Posterior cingulate gyrus (tissue), 11 donors: ENCODE measurements around the gene TMEM203.
"Not testable (repeated sequence)": the region's sequence is repeated elsewhere in the genome, so short reads cannot be mapped to it uniquely, and the experiment has no call there.

Source experiments
- DNase-seq, 10 donors: peaks; one replicate each; pipeline versions ENCODE4 v3.0.0 to v3.0.0-alpha.2; 2020 to 2021; ENCODE audit warnings: mixed read lengths in 3 of 10
- intact Hi-C: fragments of 100-400 bp; cut with DNase I; formaldehyde crosslinking; loops from one replicate; pipeline ENCODE4 v1.15.1; 2023

Gene TMEM203, protein sequence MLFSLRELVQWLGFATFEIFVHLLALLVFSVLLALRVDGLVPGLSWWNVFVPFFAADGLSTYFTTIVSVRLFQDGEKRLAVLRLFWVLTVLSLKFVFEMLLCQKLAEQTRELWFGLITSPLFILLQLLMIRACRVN

DNA sequence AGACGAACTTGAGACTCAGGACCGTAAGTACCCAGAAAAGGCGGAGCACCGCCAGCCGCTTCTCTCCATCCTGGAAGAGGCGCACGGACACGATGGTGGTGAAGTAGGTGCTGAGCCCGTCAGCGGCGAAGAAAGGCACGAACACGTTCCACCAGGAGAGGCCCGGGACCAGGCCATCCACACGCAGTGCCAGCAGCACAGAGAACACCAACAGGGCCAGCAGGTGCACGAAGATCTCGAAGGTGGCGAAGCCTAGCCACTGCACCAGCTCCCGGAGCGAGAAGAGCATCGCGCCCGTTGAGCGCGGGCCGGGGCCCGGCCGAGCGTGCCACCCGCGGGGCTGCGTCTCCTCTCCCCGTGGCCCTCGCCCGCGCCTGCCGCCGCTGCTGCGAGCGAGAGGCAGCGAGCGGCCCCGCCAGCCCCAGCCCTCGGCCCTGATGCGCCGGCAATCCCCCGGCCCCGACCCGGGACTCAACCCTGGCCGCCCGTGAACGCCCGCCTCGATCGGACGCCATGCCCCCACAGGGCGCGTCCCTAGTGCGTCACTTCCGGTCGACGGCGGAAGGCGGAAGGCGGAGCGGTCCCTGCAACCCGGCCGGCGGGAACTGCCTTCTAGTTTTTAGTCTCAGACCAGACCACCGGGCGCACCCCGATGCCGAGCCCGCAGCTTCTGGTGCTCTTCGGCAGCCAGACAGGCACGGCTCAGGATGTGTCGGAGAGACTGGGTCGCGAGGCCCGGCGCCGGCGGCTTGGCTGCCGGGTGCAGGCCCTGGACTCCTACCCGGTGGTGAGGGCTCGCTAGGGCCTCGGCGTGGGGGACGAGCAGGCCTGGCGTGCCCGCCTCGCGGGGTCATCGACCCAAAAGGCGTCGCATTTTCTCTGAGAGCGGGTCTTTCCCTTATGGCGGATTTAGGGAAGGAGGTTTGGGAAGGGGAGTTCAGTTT, at the start of gene TMEM203, which contains the start of gene NDOR1:
TSS of gene TMEM203 (minus strand) at position 523 of the 944 bp plus-strand sequence. CDS start at position 289, 234 bp downstream.
TSS of gene NDOR1 (plus strand) at position 575 of the 944 bp plus-strand sequence. CDS start at position 653, 78 bp downstream.
- intact Hi-C loops, result loop anchor here (1.0 kb wide), 1 partner anchor 17 kb away; the partner anchor contains the start of genes ANAPC2 and SSNA1
- peak; percentile 94 to 99 (median 98) for DNase-seq

DNA sequence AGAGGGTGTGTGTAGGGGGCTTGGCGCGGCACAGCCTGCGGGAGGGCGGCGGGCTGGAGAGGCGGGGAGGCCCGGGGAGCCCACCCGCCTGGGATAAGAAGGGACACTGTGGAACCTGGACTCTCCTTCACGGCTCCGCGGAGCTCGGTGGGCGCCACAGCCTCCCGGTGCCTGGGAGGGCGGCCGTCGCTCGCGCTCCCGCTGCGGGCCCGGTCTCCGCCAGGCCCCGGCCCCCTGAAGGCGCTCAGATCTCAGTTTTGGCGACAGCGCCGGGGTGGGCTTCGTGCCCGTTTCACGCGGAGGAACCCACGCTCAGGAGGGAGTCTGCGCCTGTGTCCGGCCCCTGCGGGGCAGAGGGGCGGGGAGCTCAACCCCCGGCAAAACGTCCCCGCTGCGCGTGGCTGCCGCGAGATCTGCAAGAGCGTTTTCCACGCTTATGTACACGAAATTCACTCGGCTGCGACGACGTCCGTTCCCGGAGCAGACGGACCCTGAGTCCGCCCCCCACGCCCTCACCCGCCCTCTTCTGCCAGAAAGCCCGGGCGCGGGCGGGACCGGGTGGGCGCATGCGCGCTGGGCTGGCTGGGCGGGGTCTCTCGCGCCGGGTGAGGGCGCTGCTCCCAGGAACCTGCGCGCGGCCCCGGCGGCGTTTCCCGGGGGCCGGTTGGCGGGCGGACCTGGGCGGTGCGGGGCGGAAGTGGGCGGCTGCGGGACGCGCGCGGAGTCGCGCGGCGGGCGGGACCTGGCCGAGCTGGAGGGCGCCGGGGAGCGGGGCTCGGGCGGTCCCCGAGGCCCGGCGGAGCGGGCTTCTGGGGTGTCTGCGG, 49.4 kb upstream of the TMEM203 start, which contains the start of gene NELFB:
TSS of gene NELFB (plus strand) at position 704 of the 824 bp plus-strand sequence.
- peak; percentile 90 to 99 (median 93) for DNase-seq
- intact Hi-C loops, result loop anchor here (1.0 kb wide), 1 partner anchor 14 kb away; the partner anchor contains the start of gene TUBB4B

DNA sequence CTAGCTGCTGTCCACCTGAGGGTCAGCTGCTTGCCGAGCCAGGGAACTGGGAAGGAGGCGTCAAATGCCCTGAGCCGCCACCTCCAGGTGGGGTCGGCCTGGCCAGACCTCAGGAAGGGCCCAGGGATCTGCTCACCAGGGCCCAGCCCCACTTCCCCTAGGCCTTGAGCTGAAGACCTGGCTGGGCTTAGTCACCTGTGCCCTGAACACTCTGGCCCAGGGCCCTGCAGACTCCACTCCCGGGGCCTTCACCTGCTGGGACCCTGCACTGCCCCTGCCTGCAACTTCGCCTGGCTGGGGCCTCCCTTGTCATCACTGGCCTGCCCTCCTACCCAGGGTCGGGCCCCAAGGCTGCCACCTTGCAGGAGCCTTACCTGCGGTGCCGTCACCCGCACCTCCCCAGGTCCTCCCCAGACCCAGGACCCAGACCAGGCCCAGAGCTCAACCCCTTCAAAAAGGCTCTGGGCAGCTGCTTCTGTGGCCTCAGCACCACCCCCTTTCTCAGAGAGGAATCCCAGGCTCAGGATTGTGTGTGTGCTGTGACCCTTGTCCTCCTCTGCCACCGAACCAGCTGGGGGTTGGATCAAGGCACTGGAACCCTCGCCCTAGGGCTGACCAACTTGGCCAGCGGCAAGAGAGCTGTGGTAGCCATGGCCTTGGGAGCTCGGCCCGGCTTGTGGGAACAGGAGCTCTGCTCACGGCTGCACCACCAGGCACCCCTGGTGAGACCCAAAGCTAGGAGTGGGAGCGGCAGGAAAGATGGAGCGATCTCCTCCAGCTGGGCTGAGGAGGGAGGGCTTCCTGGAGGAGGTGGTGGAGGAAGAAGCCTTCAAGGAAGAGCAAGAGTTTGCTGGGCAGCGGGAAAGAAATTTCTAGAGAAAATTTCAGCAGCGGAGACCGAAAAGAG, 48.5 kb upstream of the TMEM203 start:
- intact Hi-C loops, result no loop called here
- peak in 1 of 10 donors; percentile 84 for DNase-seq

DNA sequence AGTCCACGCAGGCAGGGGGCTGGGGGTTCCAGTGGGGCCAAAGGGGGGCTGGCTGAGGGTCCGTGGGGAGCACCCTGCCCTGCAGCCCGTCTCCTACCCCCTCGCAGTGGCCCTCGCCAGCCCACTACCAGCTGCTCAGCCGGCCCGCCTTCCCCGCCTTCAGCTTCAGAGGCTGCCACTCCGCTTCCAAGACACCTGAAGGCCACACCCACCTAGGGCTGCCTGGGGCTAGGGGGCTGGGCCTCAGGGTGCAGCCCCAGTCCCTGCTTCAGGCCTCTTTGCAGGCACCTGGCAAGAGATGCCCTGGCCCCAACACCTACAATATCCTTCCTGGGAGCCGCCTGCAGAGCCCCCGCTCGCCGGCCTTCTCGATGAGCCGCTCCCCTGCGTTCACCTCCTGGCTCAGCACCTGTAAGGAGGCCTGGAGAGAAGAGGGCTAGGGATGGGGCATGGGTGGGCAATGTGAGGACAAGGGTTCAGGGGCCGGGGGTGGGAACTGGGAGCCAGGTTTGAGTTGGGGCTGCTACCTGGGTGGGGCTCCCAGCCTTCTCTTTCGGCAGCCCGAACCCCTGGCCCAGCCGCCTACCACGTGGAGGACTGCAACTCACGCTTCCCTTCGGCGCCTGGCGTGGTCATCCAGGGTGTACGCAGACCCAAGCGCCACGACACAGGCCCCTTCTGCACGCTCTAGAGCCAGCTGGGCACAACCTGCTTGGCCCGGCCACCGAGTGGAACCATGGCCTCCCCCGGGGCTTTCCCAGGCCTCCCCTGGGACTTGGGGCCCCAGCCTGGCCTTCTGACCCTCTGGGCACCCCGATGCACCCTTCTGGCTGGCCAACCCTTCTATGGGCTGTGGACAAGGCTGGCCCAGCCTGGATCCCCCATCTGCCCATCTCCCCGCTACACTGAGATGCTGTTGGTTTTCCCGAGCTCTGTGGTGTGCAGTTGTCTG, 47.4 kb upstream of the TMEM203 start:
- DNase-seq, result peak in 1 of 10 donors; percentile 83
- intact Hi-C loops, result no loop called here

DNA sequence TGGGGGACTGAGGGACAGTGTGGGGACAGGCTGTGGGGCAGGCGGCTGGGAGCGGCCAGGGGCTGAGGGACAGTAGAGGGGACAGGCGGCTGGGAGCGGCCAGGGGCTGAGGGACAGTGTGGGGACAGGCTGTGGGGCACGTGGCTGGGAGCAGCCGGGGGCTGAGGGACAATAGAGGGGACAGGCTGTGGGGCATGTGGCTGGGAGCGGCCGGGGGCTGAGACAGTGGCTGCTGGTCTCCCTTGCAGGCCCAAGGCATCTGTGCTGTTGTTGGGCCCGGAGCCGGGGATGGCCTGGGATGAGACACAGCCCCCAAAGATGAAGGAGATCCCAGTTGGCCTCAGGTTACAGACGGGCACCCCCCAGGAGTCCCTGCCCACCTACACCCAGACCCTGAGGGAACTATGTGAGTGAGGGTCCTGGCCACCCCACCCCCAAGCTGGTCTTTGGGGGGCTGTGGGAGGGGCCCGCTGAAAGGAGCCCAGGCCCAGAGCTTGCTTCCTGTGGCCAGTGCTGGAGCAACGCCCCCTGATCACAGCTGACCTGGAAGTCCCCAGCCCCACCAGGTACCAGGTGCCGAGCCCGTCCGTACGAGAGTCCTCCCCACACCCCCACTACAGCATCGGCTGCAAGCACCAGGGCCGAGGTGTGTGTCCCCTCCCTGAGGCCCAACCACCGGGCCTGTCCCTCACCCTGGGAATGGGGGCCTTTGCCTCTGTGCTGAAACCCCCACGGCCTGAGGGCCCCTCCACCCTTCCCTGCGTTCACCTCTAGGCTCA, 46.2 kb upstream of the TMEM203 start:
- DNase-seq, result no peak
- intact Hi-C loops, result no loop called here

DNA sequence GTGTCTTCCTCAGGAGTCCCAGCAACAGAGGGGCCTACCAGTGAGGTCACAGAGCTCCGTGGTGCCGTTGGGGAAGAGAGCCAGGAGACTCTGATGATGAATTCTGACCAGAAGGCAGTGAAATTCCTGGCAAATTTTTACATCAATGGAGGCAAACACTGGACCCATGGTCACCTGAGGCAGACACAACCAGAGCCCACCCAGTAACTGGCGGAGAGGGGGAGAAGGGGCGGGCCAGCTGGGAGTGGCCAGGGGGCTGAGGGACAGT, 45.7 kb upstream of the TMEM203 start, which contains the start of gene STPG3:
TSS of gene STPG3 (plus strand) at position 93 of the 268 bp plus-strand sequence. CDS start at position 94, 1 bp downstream.
- intact Hi-C loops, result no loop called here
- DNase-seq, result no peak

DNA sequence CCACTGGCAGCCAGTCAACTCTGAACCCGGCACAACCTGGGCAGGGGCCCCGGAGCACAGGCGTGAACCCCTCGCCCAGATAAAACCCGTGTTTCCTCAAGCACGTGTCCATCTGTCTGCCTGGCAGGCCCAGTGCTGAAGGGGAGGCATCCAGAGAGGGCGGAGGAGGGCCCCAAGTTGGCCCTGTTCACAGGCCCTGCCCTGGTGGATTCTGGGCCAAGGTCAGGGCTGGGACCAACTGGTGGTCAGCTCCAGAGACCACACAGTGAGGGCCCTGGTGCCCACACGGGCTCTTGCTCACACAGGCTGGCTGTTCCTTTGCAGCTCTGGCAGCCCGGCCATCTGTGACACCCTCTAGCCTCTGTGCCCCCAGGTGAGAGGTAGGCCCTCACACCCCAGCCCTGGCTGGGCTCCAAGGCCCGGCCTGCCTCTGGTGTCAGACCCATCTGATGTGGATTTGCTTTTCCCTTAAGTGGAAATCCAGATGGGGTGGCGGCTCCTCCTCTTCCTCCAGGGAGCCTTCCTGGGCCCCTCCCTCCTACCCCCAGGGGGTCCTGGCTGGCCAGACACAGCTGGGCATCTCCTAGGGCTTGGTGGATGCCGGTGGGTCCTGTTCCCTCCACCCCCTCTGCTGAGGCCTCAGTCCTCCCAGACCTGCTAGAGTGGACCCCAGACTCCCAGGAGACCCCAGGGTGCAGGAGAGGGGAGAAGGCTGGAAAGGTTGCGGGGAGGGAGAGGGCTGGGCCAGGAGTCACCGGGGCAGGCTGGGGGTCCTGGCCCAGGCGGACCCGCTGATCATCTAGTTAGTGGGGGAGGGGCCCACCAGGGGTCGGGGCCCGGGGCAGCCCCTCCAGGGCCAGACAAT, 45.1 kb upstream of the TMEM203 start:
- DNase-seq, result no peak

DNA sequence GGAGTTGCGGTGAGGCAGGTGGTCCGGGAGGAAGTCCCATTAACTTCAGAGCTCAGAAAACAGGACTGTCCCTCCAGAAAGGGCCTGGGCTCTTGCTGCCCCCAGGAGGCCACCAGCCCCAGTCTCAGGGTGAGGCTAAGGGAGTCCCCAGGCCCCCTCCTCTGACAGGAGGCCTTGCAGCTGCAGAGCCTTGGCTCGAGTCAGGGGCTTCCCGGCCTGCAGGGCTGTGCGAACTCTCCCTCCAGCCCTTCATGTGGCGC, 42.4 kb upstream of the TMEM203 start:
- no peak for DNase-seq
- intact Hi-C loops, result no loop called here

More for the DNA sequence above, 45.1 kb upstream of the TMEM203 start:
- intact Hi-C loops, result no loop called here

DNA sequence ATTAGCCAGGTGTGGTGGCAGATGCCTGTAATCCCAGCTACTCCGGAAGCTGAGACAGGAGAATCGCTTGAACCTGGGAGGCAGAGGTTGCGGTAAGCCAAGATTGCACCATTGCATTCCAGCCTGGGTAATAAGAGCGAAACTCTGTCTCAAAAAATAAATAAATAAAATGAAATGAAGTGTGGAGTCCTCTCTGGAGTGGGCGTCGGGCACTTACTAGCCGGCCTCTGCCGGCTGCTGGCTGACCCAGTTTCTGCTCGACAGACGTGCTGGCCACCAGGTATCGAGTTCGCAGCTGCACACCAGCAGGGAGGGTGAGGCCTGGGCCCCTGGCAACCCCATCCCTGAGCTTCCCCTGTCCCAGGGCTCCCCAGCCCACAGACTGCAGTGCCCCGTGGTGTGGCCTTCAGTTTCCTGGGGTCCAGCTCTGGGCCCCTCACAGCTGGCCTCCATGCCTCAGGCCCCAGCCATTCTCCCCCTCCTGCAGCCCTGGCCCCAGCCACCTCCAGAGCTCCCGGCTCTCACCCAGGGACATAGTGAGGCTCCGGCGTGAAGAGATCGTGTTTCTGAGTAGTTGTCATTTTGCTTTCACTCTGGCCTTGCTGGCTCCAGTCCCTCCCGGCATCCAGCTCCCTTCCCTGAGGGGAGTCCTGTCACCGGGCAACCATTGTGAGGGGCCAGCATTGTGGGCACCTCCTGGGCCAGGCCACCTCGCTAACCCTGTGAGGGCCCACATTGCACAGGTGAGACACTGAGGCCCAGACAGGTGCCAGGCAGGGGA, 41.9 kb upstream of the TMEM203 start:
- peak in 1 of 10 donors; percentile 88 for DNase-seq
- intact Hi-C loops, result no loop called here

DNA sequence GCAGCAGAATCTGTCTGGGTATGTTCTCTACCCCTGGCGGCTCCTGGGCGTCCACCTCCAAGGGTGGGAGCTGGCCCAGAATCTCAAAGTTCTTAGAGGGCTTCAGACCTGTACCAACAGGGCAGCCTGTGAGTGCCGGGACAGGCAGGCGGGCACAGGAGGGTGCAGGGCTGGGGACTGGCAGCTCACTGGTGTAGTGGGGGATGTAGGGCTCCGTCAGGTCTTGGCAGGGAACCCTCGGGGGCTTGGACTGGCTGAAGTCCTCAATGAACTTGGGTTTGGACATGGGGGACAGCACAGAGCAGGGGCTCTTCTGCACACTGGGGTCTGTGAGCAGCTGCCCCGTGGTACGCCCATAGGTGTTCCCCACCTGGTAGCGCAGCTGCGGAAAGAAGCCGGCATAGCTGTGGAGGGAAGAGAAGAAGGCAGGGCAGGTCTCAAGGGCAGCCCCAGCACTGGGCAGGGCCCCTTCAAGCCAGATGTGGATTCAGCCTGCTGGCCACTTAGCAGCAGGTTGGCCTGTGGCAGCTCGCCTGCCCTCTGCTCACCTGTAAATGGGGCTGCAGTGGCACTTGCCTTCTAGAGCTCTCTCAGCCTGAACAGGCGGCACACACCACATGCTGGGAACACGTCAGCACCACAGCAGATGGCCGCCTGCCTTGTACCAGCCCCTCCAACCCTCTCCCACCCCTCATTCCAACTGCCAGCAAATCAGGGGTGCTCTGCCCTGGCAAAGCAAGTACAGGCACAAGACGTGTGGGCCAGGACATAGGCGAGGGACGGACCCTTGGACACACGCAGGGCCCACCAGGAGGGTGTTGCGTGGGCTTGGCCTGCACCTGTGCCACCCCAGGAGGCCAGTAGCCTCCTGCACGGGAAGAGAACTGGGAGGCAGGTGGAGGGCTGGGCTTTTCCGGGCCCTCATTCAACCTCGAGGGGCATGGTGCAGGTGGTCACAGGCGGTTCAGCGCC, 40.3 kb upstream of the TMEM203 start:
- intact Hi-C loops, result no loop called here
- no peak for DNase-seq

DNA sequence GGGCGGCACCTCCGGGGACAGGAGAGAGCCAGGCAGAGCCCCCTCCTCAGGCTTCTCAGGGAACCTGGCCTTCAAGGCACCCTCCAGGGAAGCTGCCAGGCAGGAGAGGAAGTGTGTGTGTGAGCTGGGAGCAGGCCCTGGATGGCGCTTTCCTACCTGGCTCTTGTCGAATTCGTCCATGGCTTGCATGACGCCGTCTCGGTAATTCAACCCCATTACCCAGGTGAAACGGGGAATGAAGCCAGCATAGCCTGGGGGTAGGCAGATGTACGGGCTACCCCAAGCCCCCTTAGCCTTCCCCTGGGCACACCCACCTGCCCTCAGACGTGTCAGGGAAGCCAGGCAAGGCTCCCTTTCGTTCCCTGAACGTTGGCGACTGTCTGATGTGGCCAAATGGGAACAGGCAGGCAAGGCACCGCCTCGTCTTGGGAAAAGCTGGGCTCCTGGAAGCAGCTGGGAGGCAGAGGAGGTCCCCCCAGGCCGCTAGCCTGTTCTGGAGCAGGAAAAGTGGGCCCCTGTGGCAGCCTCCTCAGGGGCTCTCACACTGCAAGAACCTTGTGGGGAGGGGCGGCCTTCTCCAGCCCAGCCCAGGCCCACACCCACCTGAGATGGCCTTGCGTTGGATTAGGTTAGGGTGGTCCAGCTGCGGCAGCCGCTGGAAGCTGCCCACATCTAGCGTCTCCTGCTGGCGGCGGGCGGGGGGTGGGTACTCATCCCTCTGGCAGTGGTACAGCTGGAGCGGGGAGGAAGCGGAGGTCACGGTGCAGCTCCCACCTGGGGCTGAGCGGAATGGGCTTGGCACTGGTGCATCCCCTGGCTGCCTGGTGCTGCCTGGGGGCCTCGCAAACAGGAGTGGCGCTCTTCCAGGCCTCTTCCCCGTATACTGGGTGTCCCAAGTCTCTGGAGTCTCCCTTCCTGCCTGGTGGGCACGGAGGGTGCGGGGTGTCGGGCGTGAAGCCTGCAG, 39.3 kb upstream of the TMEM203 start:
- intact Hi-C loops, result no loop called here
- no peak for DNase-seq

DNA sequence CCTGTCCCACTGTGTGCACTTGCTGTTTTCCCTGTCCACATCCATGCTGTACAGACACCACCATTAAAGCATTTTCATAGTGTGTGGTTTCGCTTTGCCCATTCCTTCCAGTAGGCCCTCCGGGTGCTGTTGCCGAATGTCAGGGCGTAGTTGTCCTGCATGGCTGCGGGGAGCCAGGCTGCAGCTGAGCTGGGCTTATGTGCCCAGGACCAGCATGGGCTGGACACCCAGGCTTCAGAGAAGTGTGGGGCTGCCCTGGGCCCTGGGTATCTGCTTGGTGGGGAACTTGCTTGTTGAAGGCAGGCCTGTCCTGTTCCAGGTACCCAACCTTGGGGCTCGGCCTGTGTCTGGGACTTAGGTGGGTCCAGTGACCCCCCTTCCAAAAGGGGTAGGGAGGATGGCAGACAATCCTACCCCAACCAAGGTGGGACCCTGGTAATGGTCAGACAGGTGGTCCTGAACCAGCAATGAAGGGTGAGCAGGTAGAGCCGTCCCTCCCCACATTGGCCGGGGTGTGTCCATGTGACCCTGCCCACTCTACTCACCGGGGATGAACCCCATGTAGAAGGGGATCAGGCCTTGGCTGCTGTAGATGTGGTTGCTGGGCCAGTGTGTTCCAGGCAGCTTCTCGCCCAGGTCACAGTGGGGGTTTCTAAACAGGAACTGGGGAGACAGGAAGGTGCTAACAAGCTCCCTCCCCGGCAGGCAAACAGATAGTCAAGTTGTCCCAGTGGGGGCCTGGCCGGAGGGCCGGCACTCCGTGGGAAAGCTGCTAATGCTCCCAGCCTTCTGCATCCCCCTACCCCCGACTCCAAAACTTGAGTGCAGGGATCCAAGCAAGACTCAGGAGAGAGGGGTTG, 38.4 kb upstream of the TMEM203 start:
- no peak for DNase-seq
- intact Hi-C loops, result no loop called here

DNA sequence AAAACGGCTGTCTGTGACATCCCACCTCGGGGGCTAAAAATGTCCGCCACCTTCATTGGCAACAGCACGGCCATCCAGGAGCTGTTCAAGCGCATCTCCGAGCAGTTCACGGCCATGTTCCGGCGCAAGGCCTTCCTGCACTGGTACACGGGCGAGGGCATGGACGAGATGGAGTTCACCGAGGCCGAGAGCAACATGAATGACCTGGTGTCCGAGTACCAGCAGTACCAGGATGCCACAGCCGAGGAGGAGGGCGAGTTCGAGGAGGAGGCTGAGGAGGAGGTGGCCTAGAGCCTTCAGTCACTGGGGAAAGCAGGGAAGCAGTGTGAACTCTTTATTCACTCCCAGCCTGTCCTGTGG, 37.8 kb upstream of the TMEM203 start:
- DNase-seq, intact Hi-C loops: not testable (repeated sequence)
